Ishikawa (cell line): ENCODE measurements around the gene ZRANB1.

Experiments used
- CEBPB ChIP-seq: IDR thresholded peaks from 2 replicates; pipeline ENCODE4 v1.6.1; 2012
- CREB1 ChIP-seq: IDR thresholded peaks from 2 replicates; pipeline ENCODE4 v1.6.1; 2012; ENCODE audit warnings: low read depth
- EGR1 ChIP-seq: IDR thresholded peaks from 2 replicates; pipeline ENCODE4 v1.6.1; 2012
- EP300 ChIP-seq: IDR thresholded peaks from 2 replicates; pipeline ENCODE4 v1.6.1; 2012; ENCODE audit warnings: borderline replicate concordance
- FOXM1 ChIP-seq: IDR thresholded peaks from 2 replicates; pipeline ENCODE4 v1.6.1; 2012; ENCODE audit warnings: low read depth, borderline replicate concordance
- MAX ChIP-seq: IDR thresholded peaks from 2 replicates; pipeline ENCODE4 v1.6.1; 2012
- NFIC ChIP-seq: IDR thresholded peaks from 2 replicates; pipeline ENCODE4 v1.6.1; 2012
- RAD21 ChIP-seq: IDR thresholded peaks from 2 replicates; pipeline ENCODE4 v1.6.1; 2012; ENCODE audit warnings: low read depth
- REST ChIP-seq: IDR thresholded peaks from 2 replicates; pipeline ENCODE4 v1.6.1; 2012; ENCODE audit warnings: low read depth, mild to moderate bottlenecking
- TAF1 ChIP-seq: IDR thresholded peaks from 2 replicates; pipeline ENCODE4 v1.6.1; 2012; ENCODE audit warnings: low read depth, mild to moderate bottlenecking
- TCF12 ChIP-seq: IDR thresholded peaks from 2 replicates; pipeline ENCODE4 v1.6.1; 2012; ENCODE audit warnings: low read depth
- TEAD4 ChIP-seq: IDR thresholded peaks from 2 replicates; pipeline ENCODE4 v1.6.1; 2012
- USF1 ChIP-seq: IDR thresholded peaks from 2 replicates; pipeline ENCODE4 v1.6.1; 2012
- YY1 ChIP-seq: IDR thresholded peaks from 2 replicates; pipeline ENCODE4 v1.6.1; 2012; ENCODE audit warnings: low read depth
- ZBTB7A ChIP-seq: IDR thresholded peaks from 2 replicates; pipeline ENCODE4 v1.6.1; 2012; ENCODE audit warnings: low read depth

Gene ZRANB1

GRCh38 chr10:124928087-124928486 is 13.8 kb upstream of the ZRANB1 start:
- TF ChIP-seq REST (no peak), MAX (no peak), CREB1 (no peak), EGR1 (no peak), YY1 (no peak), TCF12 (no peak), TAF1 (no peak), USF1 (no peak), ZBTB7A (no peak), RAD21 (no peak), FOXM1 (no peak), CEBPB (no peak), EP300 (no peak), NFIC (no peak), TEAD4 (no peak)

- TF ChIP-seq REST (no peak), MAX (no peak), CREB1 (no peak), EGR1 (no peak), RAD21 (no peak), TCF12 (no peak)
These were observed 13.4 kb upstream of the ZRANB1 start for GRCh38 chr10:124928545-124928944.

- TF ChIP-seq NFIC (no peak), TAF1 (no peak), RAD21 (no peak), EP300 (no peak), CEBPB (no peak), MAX (no peak)
These were observed 6.0 kb upstream of the ZRANB1 start for GRCh38 chr10:124935946-124936345.

- TF ChIP-seq REST (no peak), RAD21 (no peak), TCF12 (no peak), YY1 (no peak), ZBTB7A (no peak), EGR1 (no peak), MAX (no peak), EP300 (no peak), CEBPB (no peak), TEAD4 (no peak)
These were observed 5.1 kb upstream of the ZRANB1 start for GRCh38 chr10:124936813-124937212.

GRCh38 chr10:124939290-124939689 is 2.6 kb upstream of the ZRANB1 start:
- no peak for TF ChIP-seq TCF12
- TF ChIP-seq NFIC, result no peak
- no peak for TF ChIP-seq MAX
- TF ChIP-seq ZBTB7A, result no peak
- no peak for TF ChIP-seq CEBPB
- no peak for TF ChIP-seq TAF1
- no peak for TF ChIP-seq EP300
- no peak for TF ChIP-seq RAD21
- TF ChIP-seq EGR1, result no peak
